Coronary artery (tissue), 2 donors: ENCODE results near the gene SLC16A12.

Experiments
- DNase-seq: peaks from one replicate; pipeline ENCODE4 v3.0.0-alpha.2; 2017; ENCODE audit warnings: low spot score
- H3K27ac ChIP-seq, 2 donors: fragments of 200-600 bp; sonication (generic); one replicate each; pipeline ENCODE4 v1.5.1; 2016 to 2019
- H3K4me3 ChIP-seq: fragments of 200-600 bp; sonication (generic); 2 replicates; pipeline ENCODE4 v1.5.1; 2016; ENCODE audit warnings: mild to moderate bottlenecking, moderate library complexity
- TF ChIP-seq, protein P1 (sequence below): fragments of 200-600 bp; sonication (generic); IDR thresholded peaks from one replicate; pipeline ENCODE4 v1.5.1; 2019; ENCODE audit warnings: antibody characterized with exemption

The SLC16A12 gene

DNA sequence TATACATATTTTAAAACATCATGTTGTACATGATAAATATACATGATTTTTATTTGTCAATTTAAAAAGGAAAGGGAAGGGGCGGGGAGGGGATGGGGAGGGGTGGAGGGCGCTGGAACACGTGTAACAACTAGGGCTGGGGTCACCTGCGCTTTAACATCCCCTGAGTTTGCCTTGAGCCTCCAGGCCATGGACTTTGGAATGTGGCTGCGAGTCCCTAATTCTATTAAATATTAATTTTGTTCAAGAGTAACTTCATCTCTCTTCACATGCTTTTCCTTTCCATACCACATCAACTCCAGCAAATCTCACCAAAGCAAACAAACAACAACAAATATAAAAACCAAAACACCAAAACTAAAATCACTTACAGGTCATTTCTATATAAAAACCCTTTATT is 110.4 kb downstream of the SLC16A12 start:
- H3K4me3 ChIP-seq: no peak overlapping the region
- no peak overlapping the region for H3K27ac ChIP-seq
- no peak for DNase-seq
- TF ChIP-seq, protein P1, sequence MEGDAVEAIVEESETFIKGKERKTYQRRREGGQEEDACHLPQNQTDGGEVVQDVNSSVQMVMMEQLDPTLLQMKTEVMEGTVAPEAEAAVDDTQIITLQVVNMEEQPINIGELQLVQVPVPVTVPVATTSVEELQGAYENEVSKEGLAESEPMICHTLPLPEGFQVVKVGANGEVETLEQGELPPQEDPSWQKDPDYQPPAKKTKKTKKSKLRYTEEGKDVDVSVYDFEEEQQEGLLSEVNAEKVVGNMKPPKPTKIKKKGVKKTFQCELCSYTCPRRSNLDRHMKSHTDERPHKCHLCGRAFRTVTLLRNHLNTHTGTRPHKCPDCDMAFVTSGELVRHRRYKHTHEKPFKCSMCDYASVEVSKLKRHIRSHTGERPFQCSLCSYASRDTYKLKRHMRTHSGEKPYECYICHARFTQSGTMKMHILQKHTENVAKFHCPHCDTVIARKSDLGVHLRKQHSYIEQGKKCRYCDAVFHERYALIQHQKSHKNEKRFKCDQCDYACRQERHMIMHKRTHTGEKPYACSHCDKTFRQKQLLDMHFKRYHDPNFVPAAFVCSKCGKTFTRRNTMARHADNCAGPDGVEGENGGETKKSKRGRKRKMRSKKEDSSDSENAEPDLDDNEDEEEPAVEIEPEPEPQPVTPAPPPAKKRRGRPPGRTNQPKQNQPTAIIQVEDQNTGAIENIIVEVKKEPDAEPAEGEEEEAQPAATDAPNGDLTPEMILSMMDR: no peak

DNA sequence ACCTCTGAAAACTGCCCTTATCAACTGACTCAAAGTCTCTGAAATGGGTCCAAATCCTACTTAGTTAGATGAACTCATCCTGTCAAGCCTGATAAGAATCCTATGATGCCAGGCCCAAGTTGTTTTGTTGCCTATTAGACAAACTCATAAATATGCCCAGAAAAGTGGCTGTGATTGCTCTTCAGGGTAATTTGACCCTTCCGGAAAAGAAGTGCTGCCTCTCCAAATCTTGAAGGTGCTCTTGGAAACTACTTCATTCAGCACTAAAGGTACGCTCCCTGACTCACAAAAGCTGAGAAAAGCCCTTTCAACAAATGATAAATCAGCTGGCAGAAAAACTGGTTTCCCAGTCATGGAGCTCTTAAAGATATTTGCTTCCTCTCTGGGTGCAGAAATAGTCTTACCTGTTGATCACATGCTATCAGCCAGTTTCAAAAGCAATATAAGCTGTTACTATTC is 114.3 kb downstream of the SLC16A12 start:
- DNase-seq: no peak
- H3K27ac ChIP-seq: no peak overlapping the region
- TF ChIP-seq, protein P1: no peak

DNA sequence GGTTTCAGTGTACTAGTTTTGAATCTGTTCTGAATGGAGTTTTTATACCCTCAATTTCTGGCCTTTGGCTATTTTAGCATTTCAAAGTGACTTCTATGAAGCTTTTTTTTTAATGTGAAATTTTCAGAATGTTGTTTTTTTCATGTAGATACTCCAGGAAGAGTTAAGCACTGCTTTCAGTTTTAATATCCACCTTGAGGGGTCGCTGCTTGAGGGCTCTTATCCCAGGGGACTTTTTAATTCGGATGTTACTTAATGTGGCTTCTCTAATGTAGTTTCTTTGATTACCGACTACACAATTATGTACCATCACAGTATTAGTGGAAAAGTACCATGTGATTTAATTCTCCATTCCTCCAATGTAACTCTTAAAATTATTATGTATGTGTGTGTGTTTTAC is 115.8 kb downstream of the SLC16A12 start:
- TF ChIP-seq, protein P1: no peak
- DNase-seq: no peak
- Histone ChIP-seq H3K27ac (no peak overlapping the region), H3K4me3 (no peak overlapping the region)

More for the DNA sequence above, 114.3 kb downstream of the SLC16A12 start:
- no peak overlapping the region for H3K4me3 ChIP-seq

DNA sequence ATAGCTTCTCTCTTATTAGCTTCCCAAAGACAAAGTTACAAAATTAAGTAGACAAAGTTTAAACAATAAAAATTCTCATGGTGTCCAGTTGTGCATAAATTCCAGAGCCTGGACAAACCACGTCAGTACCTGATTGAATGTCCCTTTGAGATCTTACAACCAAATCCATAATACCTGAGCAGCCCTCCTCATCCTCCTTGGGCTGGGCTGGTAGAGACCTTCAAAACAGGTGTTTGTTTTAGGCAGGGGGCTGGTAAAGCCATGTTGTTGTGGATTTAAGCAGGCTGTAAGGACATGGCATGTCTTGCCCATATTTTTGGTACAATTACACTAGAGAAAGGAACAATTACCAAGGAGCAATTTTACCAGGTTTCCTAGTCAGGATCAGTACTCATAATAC is 118.9 kb downstream of the SLC16A12 start:
- TF ChIP-seq, protein P1: no peak
- Histone ChIP-seq H3K4me3 (peak overlapping the region; percentile 85), H3K27ac (no peak overlapping the region)
- no peak for DNase-seq

DNA sequence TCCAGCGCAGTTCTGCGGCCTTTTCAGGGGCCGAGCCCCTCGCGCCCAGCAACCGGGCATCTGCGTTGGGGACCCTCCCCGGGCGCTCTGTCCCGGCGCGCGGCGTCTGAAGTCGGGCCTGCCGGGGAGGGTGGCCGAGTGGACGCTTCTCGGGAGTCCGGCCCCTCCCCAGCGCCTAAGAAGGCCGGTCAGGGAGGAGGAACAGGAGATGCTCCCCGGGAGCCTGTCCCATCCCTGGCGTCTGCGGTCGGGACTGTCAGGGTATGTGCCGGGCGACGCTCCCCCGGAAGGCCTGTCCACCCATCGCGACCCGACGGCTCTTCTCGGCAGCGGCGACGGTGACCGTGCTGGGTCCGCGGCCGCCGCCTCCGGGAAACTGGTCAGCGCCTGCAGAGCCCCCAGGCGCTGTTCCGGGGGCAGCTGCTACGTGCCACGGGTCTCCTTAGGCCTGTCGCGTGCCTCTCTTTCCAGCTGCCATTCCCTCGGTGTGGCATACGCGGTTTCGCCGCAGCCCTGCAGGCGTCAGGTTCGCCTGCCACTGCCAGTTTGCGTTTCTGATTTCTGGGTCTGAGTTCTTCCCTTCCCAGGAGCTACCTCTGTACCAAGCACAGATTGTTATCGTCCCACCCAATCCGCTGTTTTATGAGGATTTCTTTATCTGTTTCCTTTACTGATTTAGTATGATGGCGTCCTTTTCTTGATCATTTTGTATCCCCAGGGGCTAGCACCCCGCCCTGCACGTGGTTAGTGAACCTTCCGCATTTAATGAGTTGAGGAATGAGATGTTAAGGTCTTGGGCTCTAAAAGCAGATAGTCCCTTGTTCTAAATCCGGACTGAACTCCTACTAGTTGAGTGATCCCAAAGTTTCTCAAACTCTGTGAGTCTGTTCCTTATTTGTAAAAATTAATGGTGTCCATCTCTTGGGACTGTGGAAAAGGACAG is 120.2 kb downstream of the SLC16A12 start:
- peak; percentile 79 for DNase-seq
- Histone ChIP-seq H3K27ac (peak overlapping the region; percentile 92 to 96), H3K4me3 (peak overlapping the region; percentile 85)
- TF ChIP-seq, protein P1: no peak

DNA sequence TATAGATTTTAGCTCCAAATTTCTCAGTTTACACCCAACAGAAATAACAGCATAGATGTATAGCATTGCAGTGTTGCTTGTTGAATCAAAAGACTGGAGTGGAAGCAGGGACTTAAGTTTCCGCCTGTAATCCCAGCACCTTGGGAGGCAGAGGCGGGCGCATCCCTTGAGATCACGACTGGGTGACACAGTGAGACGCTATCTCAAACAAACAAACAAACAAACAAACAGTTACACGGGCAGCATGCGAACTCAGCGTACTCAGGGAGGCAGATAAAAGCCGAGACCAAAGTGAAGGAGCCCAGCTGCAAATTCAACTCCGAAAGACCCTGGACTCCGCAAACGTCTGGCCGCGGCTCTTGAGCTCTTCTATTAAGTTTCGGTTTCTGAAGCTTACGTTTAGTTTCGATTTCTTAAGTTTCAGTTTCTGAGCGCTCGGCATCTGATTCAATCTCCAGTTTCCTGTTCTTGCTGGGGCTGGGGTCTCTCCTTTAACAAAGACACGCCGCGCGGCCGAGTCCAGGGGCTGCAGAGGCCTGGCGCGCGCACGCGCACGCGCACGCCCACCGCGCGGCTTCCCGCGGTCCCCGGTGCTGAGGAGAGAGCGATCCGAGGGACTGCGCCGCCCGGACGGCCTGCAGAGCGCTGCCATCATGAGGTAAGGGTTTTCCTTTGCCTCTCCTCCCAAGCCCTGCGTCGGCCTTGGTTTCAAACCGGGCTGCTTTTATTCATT is 121.1 kb downstream of the SLC16A12 start, which contains the start of gene IFIT5:
Gene IFIT5, plus strand, starts transcription at position 423 of the 733 bp plus-strand sequence. Its CDS starts 231 bp downstream, at position 654.
- H3K27ac ChIP-seq: peak within 1 kb of the TSS; percentile 92 to 96
- peak; percentile 81 for DNase-seq
- TF ChIP-seq, protein P1: no peak
- H3K4me3 ChIP-seq: peak within 1 kb of the TSS; percentile 85
